SK-N-MC (cell line): ENCODE data around the gene BRINP1.

ENCODE experiments used
- DNase-seq: peaks from one replicate; pipeline ENCODE4 v3.0.0-alpha.2; 2011; ENCODE audit warnings: low read depth, low spot score
- H3K27ac ChIP-seq: fragments of 200-600 bp; sonication (generic); 2 replicates; pipeline ENCODE4 v1.5.1; 2016; ENCODE audit warnings: mixed run types
- H3K36me3 ChIP-seq: fragments of 200-600 bp; sonication (generic); 2 replicates; pipeline ENCODE4 v1.6.1; 2017; ENCODE audit warnings: antibody characterized with exemption, low read length, mixed read lengths; ENCODE audit not compliant: insufficient read depth
- H3K4me3 ChIP-seq: fragments of 200-600 bp; sonication (generic); 2 replicates; pipeline ENCODE4 v1.5.1; 2016
- H3K9ac ChIP-seq: fragments of 200-600 bp; sonication (generic); 2 replicates; pipeline ENCODE4 v1.8.0; 2017; ENCODE audit warnings: mixed run types, mixed read lengths; ENCODE audit not compliant: insufficient read length
- H3K9me3 ChIP-seq: fragments of 200-600 bp; sonication (generic); 2 replicates; pipeline ENCODE4 v1.6.1; 2017; ENCODE audit warnings: low read depth, mild to moderate bottlenecking, antibody characterized with exemption, low read length, moderate library complexity, mixed read lengths
- EZH2 ChIP-seq: fragments of 200-600 bp; sonication (generic); IDR thresholded peaks from one replicate; pipeline ENCODE4 v1.6.1; 2017; ENCODE audit warnings: antibody characterized with exemption
- FOXP2 ChIP-seq: optimal IDR thresholded peaks from 2 replicates; pipeline ENCODE3; 2011; ENCODE audit warnings: mild to moderate bottlenecking, moderate library complexity; ENCODE audit not compliant: insufficient read depth; ENCODE audit errors: extremely low read length, control extremely low read depth
- POLR2AphosphoS5 ChIP-seq: IDR thresholded peaks from 2 replicates; pipeline ENCODE4 v1.6.1; 2012; ENCODE audit warnings: mild to moderate bottlenecking, low read depth, low read length, borderline replicate concordance

The BRINP1 gene

DNA sequence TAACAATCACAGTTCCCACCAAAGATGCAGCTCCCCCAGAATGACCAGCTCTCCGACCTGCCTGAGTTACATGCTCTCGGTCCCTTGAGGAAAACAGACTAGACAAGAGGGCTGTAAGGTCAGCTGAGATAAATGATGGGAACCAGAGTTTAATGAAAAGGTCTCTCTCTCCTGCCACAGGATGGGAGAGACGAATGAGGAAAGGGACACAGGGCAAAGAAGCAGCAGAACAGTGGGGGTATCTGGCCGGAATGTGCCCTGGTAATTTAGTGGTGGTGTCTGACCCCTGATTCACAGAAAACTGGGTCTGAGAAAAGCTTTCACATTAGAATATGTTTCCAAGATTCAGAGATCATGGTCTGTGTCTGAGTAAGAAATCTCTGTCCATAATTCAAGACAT lies 118.5 kb downstream of the BRINP1 start:
- H3K4me3 ChIP-seq, result no peak overlapping the region
- no peak for DNase-seq
- no peaks in the 10 kb centered on the region for H3K9me3 ChIP-seq
- no peak overlapping the region for H3K9ac ChIP-seq
- H3K27ac ChIP-seq, result no peak overlapping the region
- H3K36me3 ChIP-seq, result no peaks in the 10 kb centered on the region
- TF ChIP-seq FOXP2 (no peak), POLR2AphosphoS5 (no peak), EZH2 (no peak)

DNA sequence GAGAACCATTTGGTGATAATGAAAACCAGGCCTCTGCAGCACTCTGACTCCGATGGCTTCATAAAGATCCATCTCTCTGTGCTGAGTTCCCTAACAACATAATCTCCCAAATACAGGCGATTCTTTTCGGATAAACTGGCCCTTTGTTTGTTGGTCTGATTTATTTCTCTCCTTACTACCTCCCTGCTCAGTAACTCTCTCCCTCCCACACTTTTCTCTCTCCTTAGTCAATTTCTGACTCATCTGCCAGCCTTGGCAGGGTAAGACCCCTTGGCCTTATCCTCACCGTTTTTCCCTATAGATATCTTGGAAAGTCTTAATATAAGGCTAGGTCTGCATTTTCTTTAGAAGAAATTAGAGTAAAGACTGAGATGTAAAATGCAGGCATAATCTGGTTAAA lies 128.7 kb downstream of the BRINP1 start:
- no peak for DNase-seq
- Histone ChIP-seq H3K4me3 (no peak overlapping the region), H3K27ac (no peak overlapping the region), H3K9me3 (no peaks in the 10 kb centered on the region), H3K36me3 (peaks cover 6% of the 10 kb centered on the region; the same call in 1 of the 2 replicates), H3K9ac (no peak overlapping the region)
- no peak for TF ChIP-seq FOXP2
- no peak for TF ChIP-seq POLR2AphosphoS5
- no peak for TF ChIP-seq EZH2

GRCh38 chr9:119234636-119235035 lies 134.6 kb downstream of the BRINP1 start:
- no peak for DNase-seq
- Histone ChIP-seq H3K9ac (no peak overlapping the region), H3K36me3 (no peaks in the 10 kb centered on the region), H3K4me3 (no peak overlapping the region), H3K9me3 (no peaks in the 10 kb centered on the region), H3K27ac (no peak overlapping the region)
- TF ChIP-seq FOXP2 (no peak), EZH2 (no peak), POLR2AphosphoS5 (no peak)

DNA sequence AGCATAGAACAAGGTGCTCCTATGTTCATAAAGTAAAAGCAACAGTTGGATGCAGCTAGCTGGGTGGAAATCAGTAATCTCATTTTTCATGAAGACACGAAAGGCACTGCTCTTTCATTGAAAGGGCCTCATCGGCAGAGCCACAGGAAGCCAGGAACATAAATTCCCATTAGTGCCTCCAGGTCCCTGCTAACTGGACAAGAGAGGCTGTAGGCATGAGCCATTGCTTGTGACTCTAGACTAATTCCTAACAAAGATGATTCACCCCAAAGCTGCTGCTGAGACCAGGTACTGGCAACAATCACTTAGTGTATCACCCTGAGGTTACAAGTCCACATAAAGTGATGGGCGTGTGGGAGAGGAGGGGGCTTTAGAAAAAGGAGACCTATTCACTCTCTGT lies 141.8 kb downstream of the BRINP1 start:
- TF ChIP-seq POLR2AphosphoS5 (no peak), EZH2 (no peak)
- Histone ChIP-seq H3K36me3 (no peaks in the 10 kb centered on the region), H3K9me3 (no peaks in the 10 kb centered on the region), H3K27ac (no peak overlapping the region), H3K9ac (no peak overlapping the region), H3K4me3 (no peak overlapping the region)
- DNase-seq, result no peak

DNA sequence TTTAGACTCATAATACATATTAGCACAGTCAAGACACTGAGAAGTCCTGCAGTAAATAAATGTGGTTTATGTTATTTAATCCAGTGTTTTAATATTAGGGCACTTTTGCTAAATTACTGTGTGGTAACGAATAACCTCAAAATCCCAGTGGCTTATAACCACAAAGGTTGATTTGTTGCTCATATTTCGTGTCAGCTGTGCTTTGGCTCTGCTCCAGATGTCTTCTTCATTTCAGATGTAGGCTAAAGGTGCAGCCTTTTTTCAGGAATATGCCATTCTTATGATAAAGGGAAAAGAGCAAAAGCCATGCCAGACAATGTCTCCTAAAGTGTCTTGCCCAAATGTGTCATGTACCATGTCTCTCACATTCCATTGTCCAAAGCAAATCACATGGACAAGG lies 144.8 kb downstream of the BRINP1 start:
- no peak overlapping the region for H3K9ac ChIP-seq
- no peak for DNase-seq
- no peak for TF ChIP-seq POLR2AphosphoS5
- no peak for TF ChIP-seq EZH2
- TF ChIP-seq FOXP2, result no peak

DNA sequence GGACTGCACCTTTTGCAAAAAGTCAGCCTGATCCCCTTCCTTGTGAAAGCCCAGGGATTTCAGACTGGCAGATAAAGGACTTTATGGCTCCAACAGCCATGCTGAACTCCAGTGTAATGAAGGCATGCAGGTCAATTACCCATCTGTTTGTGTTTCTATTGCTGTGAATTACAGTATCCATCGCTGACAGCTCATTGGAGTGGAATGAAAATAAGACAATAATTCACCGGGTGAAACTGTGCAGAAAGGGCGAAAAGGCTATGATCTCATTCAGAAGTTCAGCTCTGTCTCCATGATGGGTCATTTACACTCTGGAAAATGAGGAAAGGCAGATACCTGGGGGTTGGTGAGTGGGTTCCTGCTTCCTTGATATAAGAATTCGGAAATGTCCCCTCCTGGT lies 148.0 kb downstream of the BRINP1 start:
- TF ChIP-seq POLR2AphosphoS5, result no peak
- TF ChIP-seq FOXP2, result no peak
- no peak for TF ChIP-seq EZH2
- H3K9me3 ChIP-seq, result no peaks in the 10 kb centered on the region

More for the DNA sequence above, 144.8 kb downstream of the BRINP1 start:
- Histone ChIP-seq H3K9me3 (no peaks in the 10 kb centered on the region), H3K36me3 (no peaks in the 10 kb centered on the region), H3K4me3 (no peak overlapping the region), H3K27ac (no peak overlapping the region)

DNA sequence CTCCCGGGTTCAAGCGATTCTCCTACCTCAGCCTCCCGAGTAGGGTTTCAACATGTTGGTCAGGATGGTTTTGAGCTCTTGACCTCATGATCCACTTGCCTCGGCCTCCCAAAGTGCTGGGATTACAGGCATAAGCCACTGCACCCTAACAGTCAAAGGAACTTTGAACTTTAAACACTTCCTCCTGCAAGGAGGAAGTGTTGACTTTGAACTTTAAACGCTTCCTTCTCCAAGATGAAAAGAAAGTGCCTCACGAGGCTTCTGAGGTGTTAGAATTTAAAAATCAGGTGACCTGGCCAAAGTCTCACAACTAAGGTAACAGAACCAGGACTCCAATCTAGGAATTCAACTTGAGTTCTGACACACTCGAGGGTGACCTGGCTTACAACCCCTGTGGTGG lies 150.9 kb downstream of the BRINP1 start:
- no peak overlapping the region for H3K9ac ChIP-seq
- no peaks in the 10 kb centered on the region; the same call in 1 of the 2 replicates for H3K36me3 ChIP-seq
- TF ChIP-seq POLR2AphosphoS5 (no peak), FOXP2 (no peak), EZH2 (no peak)
- H3K4me3 ChIP-seq, result no peak overlapping the region
- H3K9me3 ChIP-seq, result no peaks in the 10 kb centered on the region
- no peak for DNase-seq
- no peak overlapping the region for H3K27ac ChIP-seq

More for the DNA sequence above, 148.0 kb downstream of the BRINP1 start:
- Histone ChIP-seq H3K27ac (no peak overlapping the region), H3K36me3 (no peaks in the 10 kb centered on the region), H3K4me3 (no peak overlapping the region), H3K9ac (no peak overlapping the region)
- no peak for DNase-seq

DNA sequence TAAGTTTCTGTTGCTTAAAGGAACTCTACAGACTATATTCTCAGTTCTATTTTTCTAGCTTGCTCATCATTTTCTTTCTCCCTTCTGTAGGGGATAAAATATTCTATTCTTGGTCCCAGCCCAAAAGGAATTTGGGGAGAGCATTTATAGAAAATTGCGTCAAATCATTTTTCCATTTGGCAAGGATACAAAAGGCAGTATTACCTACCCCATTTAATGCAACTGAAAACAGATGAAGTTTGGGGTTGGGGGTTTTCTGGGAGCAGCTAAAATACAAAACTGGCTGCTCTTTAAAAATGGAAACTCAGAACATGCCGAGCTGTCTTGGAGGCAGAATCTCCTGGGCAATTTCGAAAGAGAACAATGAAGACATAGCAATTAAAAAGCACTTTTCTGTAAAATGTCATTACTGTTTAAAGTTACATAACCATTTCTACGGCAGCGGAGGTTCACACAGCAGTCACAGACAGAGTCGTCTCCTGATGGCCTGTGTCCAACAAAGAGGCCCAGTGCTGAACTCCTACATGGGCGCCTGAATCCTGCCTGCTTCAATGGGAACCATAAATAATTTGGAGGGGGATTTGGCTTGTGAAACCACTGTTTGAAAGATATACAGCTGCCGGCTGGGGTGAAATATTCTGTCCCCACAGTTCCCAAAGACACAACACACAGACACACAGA lies 152.4 kb downstream of the BRINP1 start:
- peak; percentile 22 for DNase-seq
- H3K36me3 ChIP-seq, result no peaks in the 10 kb centered on the region; the same call in 1 of the 2 replicates
- no peak for TF ChIP-seq FOXP2
- no peak for TF ChIP-seq EZH2
- no peak for TF ChIP-seq POLR2AphosphoS5
- peak overlapping the region; percentile 53 for H3K4me3 ChIP-seq
- H3K27ac ChIP-seq, result peak overlapping the region; percentile 85
- H3K9ac ChIP-seq, result peak overlapping the region; percentile 37
- H3K9me3 ChIP-seq, result no peaks in the 10 kb centered on the region

- Histone ChIP-seq H3K9me3 (no peaks in the 10 kb centered on the region), H3K4me3 (no peak overlapping the region)
- TF ChIP-seq FOXP2, result no peak
- TF ChIP-seq EZH2, result no peak
- TF ChIP-seq POLR2AphosphoS5, result no peak
Observed at GRCh38 chr9:119215651-119216050, 153.6 kb downstream of the BRINP1 start.

More at GRCh38 chr9:119215651-119216050, 153.6 kb downstream of the BRINP1 start:
- Histone ChIP-seq H3K9ac (no peak overlapping the region), H3K27ac (no peak overlapping the region), H3K36me3 (no peaks in the 10 kb centered on the region; the same call in 1 of the 2 replicates)
- DNase-seq, result no peak
